Loucy (cell line): Measurements from ENCODE around the gene WTIP.

ENCODE experiments used
- EZH2phosphoT487 ChIP-seq: fragments of 200-600 bp; IDR thresholded peaks from 2 replicates; pipeline ENCODE4 v1.6.1; 2018; ENCODE audit warnings: antibody characterized with exemption, mild to moderate bottlenecking, moderate library complexity, borderline replicate concordance
- TF ChIP-seq, protein P1 (sequence below): fragments of 200-600 bp; sonication (generic); conservative IDR thresholded peaks from 2 replicates; pipeline ENCODE4 v1.5.1; 2014; ENCODE audit warnings: mild to moderate bottlenecking, antibody characterized with exemption, low read length

DNA sequence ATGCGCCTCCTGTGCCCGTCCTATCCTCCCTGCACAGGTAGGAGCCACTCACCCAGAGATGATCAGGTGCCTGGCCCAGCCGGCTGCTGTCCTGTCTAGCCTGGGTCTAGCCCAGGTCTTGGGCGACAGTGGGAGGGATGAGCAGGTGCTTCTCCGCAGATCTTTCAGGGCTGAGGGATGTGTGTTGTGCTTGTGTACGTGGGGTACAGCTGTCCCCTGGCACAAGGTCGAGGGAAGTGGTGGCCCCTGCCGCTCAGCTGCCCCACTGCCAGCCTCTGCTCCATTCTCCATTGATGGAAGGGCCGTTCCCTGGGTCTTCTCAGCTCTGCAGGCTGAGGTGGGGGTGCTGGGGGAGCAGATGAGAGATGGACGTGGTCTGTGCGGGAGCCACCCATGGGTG is 13.0 kb downstream of the WTIP start:
- TF ChIP-seq, protein P1, sequence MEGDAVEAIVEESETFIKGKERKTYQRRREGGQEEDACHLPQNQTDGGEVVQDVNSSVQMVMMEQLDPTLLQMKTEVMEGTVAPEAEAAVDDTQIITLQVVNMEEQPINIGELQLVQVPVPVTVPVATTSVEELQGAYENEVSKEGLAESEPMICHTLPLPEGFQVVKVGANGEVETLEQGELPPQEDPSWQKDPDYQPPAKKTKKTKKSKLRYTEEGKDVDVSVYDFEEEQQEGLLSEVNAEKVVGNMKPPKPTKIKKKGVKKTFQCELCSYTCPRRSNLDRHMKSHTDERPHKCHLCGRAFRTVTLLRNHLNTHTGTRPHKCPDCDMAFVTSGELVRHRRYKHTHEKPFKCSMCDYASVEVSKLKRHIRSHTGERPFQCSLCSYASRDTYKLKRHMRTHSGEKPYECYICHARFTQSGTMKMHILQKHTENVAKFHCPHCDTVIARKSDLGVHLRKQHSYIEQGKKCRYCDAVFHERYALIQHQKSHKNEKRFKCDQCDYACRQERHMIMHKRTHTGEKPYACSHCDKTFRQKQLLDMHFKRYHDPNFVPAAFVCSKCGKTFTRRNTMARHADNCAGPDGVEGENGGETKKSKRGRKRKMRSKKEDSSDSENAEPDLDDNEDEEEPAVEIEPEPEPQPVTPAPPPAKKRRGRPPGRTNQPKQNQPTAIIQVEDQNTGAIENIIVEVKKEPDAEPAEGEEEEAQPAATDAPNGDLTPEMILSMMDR = no peak
- no peak for TF ChIP-seq EZH2phosphoT487
